HG03378 (cell line): Measurements from ENCODE around the gene MTERF4.

Experiments
- ATAC-seq: cut with Tn5 transposase; IDR thresholded peaks from one replicate; pipeline ENCODE4 v1.9.1; 2021; ENCODE audit warnings: mild to moderate bottlenecking, moderate library complexity; ENCODE audit not compliant: unreplicated experiment

Gene MTERF4

GRCh38 chr2:241091734-241092445 lies 10.2 kb downstream of the MTERF4 start:
- ATAC-seq, result no peak

GRCh38 chr2:241091201-241091600 lies 10.9 kb downstream of the MTERF4 start:
- no peak for ATAC-seq

- ATAC-seq, result no peak
Measured at GRCh38 chr2:241088791-241089732, 13.0 kb downstream of the MTERF4 start.

GRCh38 chr2:241088376-241088775 lies 13.7 kb downstream of the MTERF4 start:
- ATAC-seq, result no peak

GRCh38 chr2:241087420-241088268 lies 14.4 kb downstream of the MTERF4 start:
- ATAC-seq, result no peak

- no peak for ATAC-seq
Measured at GRCh38 chr2:241084856-241085444, 17.1 kb downstream of the MTERF4 start.

GRCh38 chr2:241083091-241083415 lies 19.0 kb downstream of the MTERF4 start:
- ATAC-seq, result no peak

- ATAC-seq, result no peak
Measured at GRCh38 chr2:241082341-241083090, 19.6 kb downstream of the MTERF4 start.

- ATAC-seq, result no peak
Measured at GRCh38 chr2:241081643-241082340, 20.3 kb downstream of the MTERF4 start.

GRCh38 chr2:241081190-241081642 lies 20.9 kb downstream of the MTERF4 start:
- ATAC-seq, result no peak

GRCh38 chr2:241080405-241081189 lies 21.5 kb downstream of the MTERF4 start:
- ATAC-seq, result no peak

GRCh38 chr2:241074901-241075540 lies 27.1 kb downstream of the MTERF4 start:
- ATAC-seq, result no peak

- no peak for ATAC-seq
Measured at GRCh38 chr2:241074065-241074818, 27.8 kb downstream of the MTERF4 start.

GRCh38 chr2:241073166-241074064 lies 28.7 kb downstream of the MTERF4 start:
- no peak for ATAC-seq

GRCh38 chr2:241072553-241073165 lies 29.4 kb downstream of the MTERF4 start:
- ATAC-seq, result no peak

- ATAC-seq, result no peak
Measured at GRCh38 chr2:241072151-241072550, 29.9 kb downstream of the MTERF4 start.
